ELR (cell line): ENCODE measurements around the gene CNNM4.

Experiments used
- DNase-seq: peaks from one replicate; pipeline ENCODE4 v3.0.0-alpha.2; 2015; ENCODE audit warnings: low read depth

Gene CNNM4

GRCh38 chr2:96760036-96760985 lies at the start of gene CNNM4:
TSS of gene CNNM4 (plus strand) at chr2:96760902. CDS start at chr2:96761000, 98 bp downstream.
- peak; percentile 94 for DNase-seq

DNA sequence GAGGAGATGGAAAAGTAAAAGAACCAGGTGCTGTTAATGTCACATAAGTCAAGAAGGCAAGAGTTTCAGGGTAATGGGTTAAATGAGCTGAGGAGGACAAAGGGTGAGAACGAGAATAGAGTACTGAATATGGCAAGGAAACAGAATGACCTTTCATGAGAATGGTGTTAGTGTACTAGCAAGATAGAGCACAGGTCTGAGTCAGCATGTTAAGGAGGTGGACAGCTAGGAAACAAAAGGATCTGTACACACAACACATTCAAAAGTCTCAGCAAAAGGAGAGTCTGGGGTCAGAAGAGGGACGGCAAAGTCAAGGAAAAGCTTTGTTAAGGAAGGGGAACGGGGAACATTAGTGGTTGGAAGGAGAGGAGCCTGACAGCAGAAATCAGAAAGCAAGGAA lies 49.7 kb upstream of the CNNM4 start:
- no peak for DNase-seq

DNA sequence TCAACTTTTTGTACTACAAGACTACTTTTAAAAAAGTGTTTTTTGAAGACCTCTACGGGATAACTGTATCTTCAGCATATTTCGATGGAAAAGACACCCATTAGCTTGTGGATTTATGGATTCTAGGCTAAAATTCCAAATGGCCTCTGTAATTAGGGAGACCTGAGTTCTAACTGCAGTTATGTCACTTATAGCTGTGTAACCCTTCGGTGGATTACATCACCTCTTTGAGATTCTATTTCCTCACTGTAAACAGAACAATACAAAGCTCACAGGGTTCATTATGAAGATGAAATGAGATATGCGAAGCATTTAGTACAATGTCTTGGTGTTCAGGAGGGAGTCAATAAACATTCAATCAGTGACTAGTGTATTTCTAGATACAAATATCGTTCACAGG lies 45.0 kb upstream of the CNNM4 start:
- no peak for DNase-seq

DNA sequence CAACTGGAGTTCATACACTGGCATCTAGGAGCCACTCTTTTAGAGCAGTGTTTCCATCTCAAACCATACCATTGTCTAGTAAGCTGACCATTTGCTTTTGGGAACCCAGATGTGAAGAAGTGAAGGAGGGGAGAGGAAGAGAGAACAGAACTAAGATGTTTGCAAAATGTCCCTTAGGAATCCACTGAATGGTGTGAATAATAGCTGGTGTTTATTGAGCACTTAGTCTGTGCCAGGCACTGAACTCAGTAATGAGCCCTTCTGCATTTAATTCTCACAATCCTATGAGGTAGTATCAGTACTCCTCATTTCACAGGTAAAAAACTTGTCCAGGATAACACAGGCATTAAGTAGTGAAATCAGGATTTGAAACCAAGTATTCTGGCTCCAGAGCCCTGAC lies 44.3 kb upstream of the CNNM4 start:
- no peak for DNase-seq

DNA sequence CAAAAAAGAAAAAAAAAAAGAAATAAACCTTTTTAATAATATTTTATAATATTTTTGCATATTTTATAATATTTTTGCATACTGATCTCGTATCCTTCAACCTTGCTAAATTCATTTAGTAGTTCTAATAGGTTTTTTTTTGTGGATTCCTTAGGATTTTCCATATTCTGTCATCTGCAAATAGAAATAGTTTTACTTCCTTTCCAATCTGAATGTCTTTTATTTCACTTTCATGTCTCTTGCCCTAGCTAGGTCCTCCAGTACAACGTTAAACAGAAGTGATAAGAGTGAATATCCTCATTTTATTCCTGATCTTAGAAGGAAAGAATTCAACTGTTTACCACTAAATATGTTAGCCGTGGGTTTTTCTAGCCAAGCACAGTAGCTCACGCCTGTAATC lies 34.6 kb upstream of the CNNM4 start:
- DNase-seq, result no peak

DNA sequence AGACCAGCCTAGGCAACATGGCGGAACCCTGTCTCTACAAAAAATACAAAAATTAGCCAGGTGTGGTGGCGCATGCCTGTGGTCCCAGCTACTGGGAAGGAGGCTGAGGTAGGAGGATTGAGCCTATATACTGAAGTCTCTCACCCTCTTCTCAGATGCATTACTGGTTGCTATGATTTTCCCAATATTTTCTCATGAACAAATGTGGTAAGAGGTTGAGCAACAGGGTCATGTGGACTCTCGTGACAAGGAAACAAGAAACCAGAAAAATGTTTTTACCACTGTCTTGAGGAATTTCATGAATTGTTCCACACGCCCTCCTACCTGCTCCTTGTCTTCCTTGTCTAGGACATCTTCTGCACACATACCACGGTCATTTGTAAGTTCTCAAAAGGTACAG lies 33.3 kb upstream of the CNNM4 start:
- no peak for DNase-seq

DNA sequence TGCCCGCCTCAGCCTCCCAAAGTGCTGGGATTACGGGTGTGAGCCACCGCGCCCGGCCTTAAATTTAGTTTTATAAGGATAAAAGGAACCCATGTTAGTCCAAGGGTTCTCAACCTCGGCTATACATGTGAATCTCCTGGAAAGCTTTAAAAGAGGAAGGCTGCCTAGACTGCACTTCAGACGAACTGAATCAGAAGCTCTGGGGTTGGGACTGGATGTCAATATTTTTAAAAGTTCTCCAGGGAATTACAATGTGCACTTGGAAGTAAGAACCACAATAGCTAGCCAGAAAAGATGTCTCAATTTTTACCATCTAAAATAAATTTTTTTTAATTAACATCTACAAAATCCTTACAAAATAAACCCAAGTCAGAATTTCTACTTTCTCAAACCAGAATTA lies 31.0 kb upstream of the CNNM4 start:
- no peak for DNase-seq

GRCh38 chr2:96730212-96730611 lies 30.5 kb upstream of the CNNM4 start:
- DNase-seq, result peak; percentile 14

DNA sequence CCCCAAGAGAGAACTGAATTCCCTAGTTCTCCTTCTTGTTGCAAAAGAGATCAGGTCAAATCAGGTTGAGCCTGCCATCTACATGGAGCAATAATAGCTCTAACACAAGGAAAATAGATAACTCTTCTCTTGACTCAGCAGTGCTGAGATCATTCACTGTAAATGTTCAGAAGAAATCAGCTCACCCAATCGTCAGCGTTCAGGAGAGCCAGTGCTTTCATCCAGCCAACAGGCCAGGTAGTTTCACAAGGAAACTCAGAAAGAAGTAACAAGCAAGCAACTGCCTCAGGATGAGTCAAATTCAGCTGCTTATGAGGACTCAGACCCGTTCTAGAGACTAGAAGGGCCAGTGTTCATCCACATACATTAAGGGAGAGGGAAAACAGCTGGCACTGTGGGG lies 26.8 kb upstream of the CNNM4 start:
- no peak for DNase-seq

DNA sequence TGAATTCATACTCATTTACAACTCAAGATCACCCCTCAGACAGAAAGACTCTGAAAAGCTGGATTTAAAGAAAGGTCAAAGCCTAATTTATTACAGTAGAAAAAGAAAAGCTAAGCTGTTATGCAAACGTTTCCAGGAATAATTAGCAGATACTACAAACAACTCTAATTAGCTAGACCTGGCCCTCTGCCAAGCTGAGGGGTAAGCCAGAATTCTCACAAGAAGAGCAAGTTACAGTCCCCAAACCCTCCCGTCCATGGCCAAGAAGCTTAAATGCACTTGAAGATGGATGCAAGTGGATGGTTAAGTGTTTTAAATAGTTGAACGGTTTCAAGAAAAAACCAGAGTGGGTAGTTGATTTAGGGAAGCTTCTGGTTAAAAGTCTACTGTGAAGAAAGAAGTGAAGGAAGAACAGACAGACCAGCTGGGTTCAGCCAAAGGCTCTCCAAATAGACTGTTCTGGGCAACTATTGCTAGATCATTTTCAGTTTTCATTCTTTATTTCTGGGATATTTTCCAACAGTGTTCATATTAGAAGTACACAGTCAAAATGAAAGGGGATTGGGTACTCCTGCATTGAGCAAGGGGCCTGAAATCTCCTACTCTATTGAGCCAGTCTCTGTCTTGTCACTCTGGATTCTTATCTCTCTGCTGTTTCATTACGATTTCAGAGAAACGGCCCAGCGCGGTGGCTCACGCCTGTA lies 25.7 kb upstream of the CNNM4 start:
- no peak for DNase-seq

- no peak for DNase-seq
Measured at GRCh38 chr2:96737251-96737650, 23.5 kb upstream of the CNNM4 start.

DNA sequence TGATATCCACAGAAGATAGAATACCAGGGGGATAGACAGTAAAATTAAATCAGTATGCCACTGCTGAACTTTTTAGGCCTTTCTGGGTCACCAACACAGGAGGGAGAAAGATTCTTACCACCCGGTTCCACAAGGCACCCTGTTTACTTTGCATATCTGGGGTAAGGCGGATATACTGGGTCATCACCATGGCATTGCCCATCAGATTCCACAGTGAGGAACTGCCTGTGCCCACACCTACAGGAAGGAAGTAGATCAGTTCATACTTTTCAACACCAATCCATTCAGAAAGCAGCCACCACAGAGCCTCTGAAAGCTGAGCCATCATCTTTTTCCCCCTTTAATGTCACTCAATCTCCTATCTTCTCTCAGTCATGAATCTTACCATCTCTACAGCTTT lies 22.9 kb upstream of the CNNM4 start:
- DNase-seq, result no peak

DNA sequence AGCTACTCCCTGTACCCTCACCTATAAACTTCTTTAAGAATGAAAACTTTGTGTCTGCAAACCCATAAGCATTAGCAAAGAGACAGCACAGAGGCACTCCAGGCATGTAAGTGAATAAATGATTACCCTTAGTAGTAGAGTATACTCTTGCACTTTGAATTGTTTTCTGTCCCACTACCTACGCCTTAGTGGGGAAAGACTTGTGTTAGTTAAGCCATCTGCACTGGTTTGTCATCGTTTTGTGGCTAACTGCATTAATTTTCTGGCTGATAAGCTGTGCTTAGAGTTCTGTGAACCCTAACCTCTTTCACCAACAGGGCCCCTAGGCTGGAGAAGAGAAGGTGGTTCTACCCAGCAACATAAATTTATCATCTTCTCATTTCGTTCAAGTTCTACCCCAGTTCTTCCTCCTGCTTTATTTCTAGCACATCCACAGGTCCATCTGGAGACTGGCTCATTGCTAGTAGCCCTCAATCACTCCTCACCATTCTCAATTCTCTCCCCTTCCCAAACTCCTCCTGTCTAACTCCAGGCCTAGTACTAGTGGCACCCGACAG lies 21.5 kb upstream of the CNNM4 start:
- DNase-seq, result peak; percentile 14

GRCh38 chr2:96739633-96740428 lies 20.9 kb upstream of the CNNM4 start, which contains the start of gene LMAN2L:
TSS of gene LMAN2L (minus strand) at chr2:96740064. CDS start at chr2:96740040, 24 bp downstream.
- DNase-seq, result peak; percentile 99

DNA sequence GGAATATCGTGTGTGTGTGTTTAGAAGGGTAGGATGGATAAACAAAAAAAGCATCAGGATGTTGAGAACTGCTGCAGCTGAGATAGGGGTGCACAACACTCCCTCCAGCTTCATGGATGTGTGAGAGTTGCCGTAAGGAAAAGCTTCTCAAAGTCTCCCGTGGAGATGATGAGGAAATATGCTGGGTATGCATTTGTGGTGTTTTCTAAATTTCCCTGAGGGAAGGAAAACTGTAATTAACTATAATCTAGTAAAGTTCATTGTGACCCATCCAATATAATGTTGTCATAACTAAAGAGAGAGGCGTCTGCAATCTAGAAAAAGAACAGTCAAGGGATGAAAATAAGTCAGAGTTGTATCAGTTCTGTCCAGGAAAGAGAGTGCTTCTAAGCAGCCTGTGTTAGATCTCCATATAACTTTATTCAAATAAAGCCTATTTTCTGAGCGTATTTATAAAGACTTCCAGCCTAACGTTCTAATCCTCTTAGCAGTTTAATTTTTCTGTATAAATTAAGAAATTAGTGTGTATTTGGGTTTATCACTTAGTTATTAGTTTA lies 13.6 kb upstream of the CNNM4 start:
- DNase-seq, result no peak

DNA sequence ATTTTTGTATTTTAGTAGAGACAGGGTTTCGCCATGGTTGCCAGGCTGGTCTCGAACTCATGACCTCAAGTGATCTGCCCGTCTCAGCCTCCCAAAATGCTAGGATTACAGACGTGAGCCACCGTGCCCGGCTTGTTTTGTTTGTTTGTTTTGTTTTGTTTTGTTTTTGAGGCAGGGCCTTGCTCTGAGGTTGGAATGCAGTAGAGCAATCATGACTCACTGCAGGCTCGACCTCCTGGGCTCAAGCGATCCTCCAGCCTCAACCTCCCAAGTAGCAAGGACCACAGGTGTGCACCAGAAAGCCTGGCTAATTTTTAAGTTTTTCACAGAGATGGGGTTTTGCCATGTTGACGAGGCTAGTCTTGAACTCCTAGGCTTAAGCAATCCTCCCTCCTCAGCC lies 8.9 kb upstream of the CNNM4 start:
- no peak for DNase-seq

DNA sequence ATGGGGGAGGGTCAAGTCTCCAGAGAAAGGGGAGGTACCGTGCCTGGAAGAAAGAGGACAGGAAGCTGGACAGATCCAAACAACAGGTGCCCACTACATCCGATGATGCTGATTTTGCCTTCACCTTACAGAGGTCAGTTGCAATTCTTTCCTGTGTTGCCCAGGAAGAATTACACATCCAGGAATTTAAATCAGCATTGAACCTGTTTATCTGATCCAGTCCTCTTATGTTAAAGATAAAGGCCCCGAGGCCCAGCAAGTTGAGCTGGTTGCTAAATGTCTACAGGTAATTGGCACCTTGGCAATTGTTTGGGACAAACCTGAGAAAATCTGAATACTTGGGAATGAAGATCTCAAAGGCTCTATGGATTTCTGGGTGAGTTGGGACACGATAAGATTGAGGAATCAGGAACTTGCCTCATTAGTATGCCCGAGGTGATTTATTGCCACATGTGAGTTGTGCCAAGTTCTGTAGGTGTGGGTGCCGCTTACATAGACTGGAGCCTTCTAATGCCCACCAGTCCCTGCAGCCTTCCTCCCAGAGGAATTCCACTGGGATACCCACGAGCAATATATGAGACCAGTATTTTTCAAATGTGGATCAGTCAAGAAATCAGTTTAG lies 6.9 kb upstream of the CNNM4 start:
- no peak for DNase-seq

DNA sequence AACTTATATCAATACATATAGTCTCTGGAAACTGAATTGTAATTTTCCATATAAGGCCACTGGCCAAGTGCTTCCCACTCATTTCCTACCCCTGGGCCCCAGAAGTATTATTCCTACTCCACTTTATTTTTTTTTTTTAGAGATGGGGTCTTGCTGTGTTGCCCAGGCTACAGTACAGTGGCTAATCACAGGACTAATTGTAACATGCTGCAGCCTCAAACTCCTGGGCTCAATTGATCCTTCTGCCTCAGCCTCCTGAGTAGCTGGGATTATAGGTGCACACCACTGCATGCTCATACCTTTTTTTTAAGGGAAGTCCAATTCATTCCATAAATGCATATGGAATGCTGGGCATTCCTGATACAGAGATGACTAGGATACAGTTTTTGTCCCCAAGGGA lies 6.4 kb upstream of the CNNM4 start:
- no peak for DNase-seq

GRCh38 chr2:96756788-96757476 lies 3.8 kb upstream of the CNNM4 start:
- DNase-seq, result peak; percentile 29

DNA sequence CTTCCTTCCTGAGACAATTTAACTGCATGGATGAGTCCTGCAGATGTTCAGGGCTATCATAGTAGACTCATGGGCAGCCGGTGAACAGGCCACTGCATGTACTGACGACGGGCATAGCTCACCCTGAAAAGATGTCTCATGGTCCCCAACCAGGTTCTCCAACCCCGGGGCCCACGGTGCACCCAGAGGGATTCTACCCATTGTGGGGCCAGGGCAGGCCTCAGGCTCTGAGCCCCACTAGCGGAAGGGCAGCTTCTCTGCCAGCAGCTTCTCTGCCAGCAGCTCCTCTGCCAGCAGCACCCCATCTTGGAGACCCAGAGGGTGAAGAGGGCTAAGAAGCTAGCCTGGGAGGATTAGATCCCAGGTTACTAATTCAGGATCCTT lies 3.2 kb upstream of the CNNM4 start:
- DNase-seq, result no peak

- DNase-seq, result no peak
Measured at GRCh38 chr2:96758987-96759386, 1.7 kb upstream of the CNNM4 start.
